GM23338 (cell line): Measurements from ENCODE around the gene STK16. TPM values are rescaled to one million over a fixed set of nuclear protein-coding genes. Genes with fewer than 3 reads are reported as not detected.

ENCODE experiments used
- ATAC-seq: fragments of 200-7000 bp; cut with Tn5 transposase; 3 replicates; pipeline ENCODE4 v1.9.1; 2020
- DNase-seq: peaks from one replicate; pipeline ENCODE4 v3.0.0-alpha.2; 2015; ENCODE audit warnings: low spot score
- H2AFZ ChIP-seq: fragments of 200-600 bp; sonication (generic); 2 replicates; pipeline ENCODE4 v1.8.0; 2016; ENCODE audit warnings: antibody characterized with exemption, mild to moderate bottlenecking, moderate library complexity
- H3F3A ChIP-seq: fragments of 200-600 bp; sonication (generic); replicated peaks from 2 replicates; pipeline ENCODE4 v1.8.0; 2017; ENCODE audit warnings: antibody characterized with exemption, mixed run types, low read depth
- H3K27ac ChIP-seq: fragments of 200-600 bp; sonication (generic); 2 replicates; pipeline ENCODE4 v1.6.1; 2016; ENCODE audit warnings: low read depth
- H3K27me3 ChIP-seq: fragments of 200-600 bp; sonication (generic); 2 replicates; pipeline ENCODE4 v1.8.0; 2016; ENCODE audit warnings: mild to moderate bottlenecking, mixed run types, moderate library complexity; ENCODE audit not compliant: insufficient read depth
- H3K36me3 ChIP-seq: fragments of 200-600 bp; sonication (generic); 2 replicates; pipeline ENCODE4 v1.8.0; 2016; ENCODE audit warnings: mild to moderate bottlenecking; ENCODE audit not compliant: insufficient read depth
- H3K4me1 ChIP-seq: fragments of 200-600 bp; sonication (generic); 2 replicates; pipeline ENCODE4 v1.8.0; 2016; ENCODE audit warnings: mild to moderate bottlenecking, moderate library complexity; ENCODE audit not compliant: insufficient read depth
- H3K4me2 ChIP-seq: fragments of 200-600 bp; sonication (generic); 2 replicates; pipeline ENCODE4 v1.7.1; 2017; ENCODE audit warnings: mixed run types
- H3K4me3 ChIP-seq: fragments of 200-600 bp; sonication (generic); 2 replicates; pipeline ENCODE4 v1.6.1; 2016; ENCODE audit warnings: mixed run types
- H3K79me2 ChIP-seq: fragments of 200-600 bp; sonication (generic); replicated peaks from 2 replicates; pipeline ENCODE4 v1.8.0; 2017; ENCODE audit warnings: mild to moderate bottlenecking; ENCODE audit not compliant: insufficient read depth
- H3K9me2 ChIP-seq: fragments of 200-600 bp; sonication (generic); 2 replicates; pipeline ENCODE4 v1.8.0; 2017; ENCODE audit not compliant: insufficient read depth
- H4K20me1 ChIP-seq: fragments of 200-600 bp; sonication (generic); replicated peaks from 2 replicates; pipeline ENCODE4 v1.8.0; 2017; ENCODE audit warnings: mild to moderate bottlenecking; ENCODE audit not compliant: insufficient read depth
- H3K27ac Mint-ChIP-seq: 2 replicates; pipeline ENCODE4 v1.8.0; 2020; ENCODE audit warnings: inconsistent platforms, mild to moderate bottlenecking, moderate library complexity, mixed read lengths
- H3K27me3 Mint-ChIP-seq: 3 replicates; pipeline ENCODE4 v1.8.0; 2022; ENCODE audit warnings: low read depth, mild to moderate bottlenecking, moderate library complexity, mixed read lengths, inconsistent platforms; ENCODE audit not compliant: insufficient read depth, poor library complexity
- H3K36me3 Mint-ChIP-seq: 3 replicates; pipeline ENCODE4 v1.8.0; 2021; ENCODE audit warnings: low read depth, mild to moderate bottlenecking, inconsistent platforms, moderate library complexity, mixed read lengths
- H3K4me1 Mint-ChIP-seq: 3 replicates; pipeline ENCODE4 v1.8.0; 2020; ENCODE audit warnings: mild to moderate bottlenecking, inconsistent platforms, mixed read lengths
- H3K4me3 Mint-ChIP-seq: 3 replicates; pipeline ENCODE4 v1.8.0; 2021; ENCODE audit warnings: moderate library complexity, mild to moderate bottlenecking, inconsistent platforms, mixed read lengths
- H3K9me3 Mint-ChIP-seq: 3 replicates; pipeline ENCODE4 v1.8.0; 2020; ENCODE audit warnings: moderate library complexity, mild to moderate bottlenecking, inconsistent platforms, mixed read lengths
- EZH2 ChIP-seq: fragments of 200-600 bp; sonication (generic); IDR thresholded peaks from one replicate; pipeline ENCODE4 v1.8.0; 2017; ENCODE audit warnings: antibody characterized with exemption, mild to moderate bottlenecking, low read depth; ENCODE audit not compliant: unreplicated experiment
- JUNB ChIP-seq: IDR thresholded peaks from one replicate; pipeline ENCODE4 v1.6.1; 2016; ENCODE audit warnings: antibody characterized with exemption; ENCODE audit not compliant: unreplicated experiment
- STAT1 ChIP-seq: IDR thresholded peaks from one replicate; pipeline ENCODE4 v1.6.1; 2016; ENCODE audit warnings: antibody characterized with exemption; ENCODE audit not compliant: unreplicated experiment
- polyA plus RNA-seq: library from polyadenylated mRNA; unstranded; fragments of >200 nt; fragmentation: Nextera tagmentation; extraction: Ambion mirVana; gene quantifications from 2 replicates; pipeline ENCODE4 v1.2.1, GENCODE V29; 2016
- total RNA-seq: library from RNA; depleted of rRNA; stranded (reverse); fragments of >200 nt; shearing (Covaris generic); gene quantifications from 2 replicates; pipeline ENCODE4 v1.2.3, GENCODE V29; 2014
- TF ChIP-seq, protein P1 (sequence below): IDR thresholded peaks from 2 replicates; pipeline ENCODE4 v1.6.1; 2016; ENCODE audit warnings: antibody characterized with exemption
- TF ChIP-seq, protein P2 (sequence below): IDR thresholded peaks from one replicate; pipeline ENCODE4 v1.6.1; 2018; ENCODE audit warnings: antibody characterized with exemption; ENCODE audit not compliant: unreplicated experiment

STK16 gene
- total and polyA plus RNA-seq, 2 experiments from 2014 or later = 3.1 to 17.0 TPM

DNA sequence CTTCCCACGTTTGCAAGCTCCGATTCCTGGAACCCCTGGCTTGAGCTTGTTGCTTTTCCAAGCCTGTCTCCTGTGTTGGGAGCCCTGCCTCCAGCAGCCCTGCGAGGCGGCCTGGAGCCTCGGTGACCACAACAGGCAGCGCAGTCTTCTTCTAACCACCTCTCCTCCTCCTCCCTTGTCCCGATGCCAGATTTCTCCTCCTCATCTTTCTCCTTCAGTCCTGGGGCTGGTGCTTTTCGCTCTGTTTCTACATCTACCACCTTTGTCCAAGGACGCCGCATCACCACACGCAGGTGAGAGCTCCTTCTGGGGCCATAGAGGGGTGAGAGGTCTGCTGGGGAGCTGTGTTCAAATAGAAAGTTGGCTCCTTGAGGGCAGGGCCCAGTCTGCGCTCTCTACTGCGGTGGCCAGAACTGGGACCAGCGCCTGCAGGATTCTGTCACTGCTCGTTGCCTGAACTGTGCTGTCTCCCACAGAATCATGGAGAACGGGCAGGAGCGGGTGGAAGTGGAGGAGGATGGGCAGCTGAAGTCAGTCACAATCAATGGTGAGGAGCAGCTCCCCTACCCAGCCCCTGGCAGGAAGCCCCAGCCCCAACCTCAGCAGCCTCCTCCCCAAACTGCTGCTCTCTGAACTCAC, 37.8 kb downstream of the STK16 start (continued):
- TF ChIP-seq, protein P1, sequence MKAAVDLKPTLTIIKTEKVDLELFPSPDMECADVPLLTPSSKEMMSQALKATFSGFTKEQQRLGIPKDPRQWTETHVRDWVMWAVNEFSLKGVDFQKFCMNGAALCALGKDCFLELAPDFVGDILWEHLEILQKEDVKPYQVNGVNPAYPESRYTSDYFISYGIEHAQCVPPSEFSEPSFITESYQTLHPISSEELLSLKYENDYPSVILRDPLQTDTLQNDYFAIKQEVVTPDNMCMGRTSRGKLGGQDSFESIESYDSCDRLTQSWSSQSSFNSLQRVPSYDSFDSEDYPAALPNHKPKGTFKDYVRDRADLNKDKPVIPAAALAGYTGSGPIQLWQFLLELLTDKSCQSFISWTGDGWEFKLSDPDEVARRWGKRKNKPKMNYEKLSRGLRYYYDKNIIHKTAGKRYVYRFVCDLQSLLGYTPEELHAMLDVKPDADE = no peak
- TF ChIP-seq, protein P2, sequence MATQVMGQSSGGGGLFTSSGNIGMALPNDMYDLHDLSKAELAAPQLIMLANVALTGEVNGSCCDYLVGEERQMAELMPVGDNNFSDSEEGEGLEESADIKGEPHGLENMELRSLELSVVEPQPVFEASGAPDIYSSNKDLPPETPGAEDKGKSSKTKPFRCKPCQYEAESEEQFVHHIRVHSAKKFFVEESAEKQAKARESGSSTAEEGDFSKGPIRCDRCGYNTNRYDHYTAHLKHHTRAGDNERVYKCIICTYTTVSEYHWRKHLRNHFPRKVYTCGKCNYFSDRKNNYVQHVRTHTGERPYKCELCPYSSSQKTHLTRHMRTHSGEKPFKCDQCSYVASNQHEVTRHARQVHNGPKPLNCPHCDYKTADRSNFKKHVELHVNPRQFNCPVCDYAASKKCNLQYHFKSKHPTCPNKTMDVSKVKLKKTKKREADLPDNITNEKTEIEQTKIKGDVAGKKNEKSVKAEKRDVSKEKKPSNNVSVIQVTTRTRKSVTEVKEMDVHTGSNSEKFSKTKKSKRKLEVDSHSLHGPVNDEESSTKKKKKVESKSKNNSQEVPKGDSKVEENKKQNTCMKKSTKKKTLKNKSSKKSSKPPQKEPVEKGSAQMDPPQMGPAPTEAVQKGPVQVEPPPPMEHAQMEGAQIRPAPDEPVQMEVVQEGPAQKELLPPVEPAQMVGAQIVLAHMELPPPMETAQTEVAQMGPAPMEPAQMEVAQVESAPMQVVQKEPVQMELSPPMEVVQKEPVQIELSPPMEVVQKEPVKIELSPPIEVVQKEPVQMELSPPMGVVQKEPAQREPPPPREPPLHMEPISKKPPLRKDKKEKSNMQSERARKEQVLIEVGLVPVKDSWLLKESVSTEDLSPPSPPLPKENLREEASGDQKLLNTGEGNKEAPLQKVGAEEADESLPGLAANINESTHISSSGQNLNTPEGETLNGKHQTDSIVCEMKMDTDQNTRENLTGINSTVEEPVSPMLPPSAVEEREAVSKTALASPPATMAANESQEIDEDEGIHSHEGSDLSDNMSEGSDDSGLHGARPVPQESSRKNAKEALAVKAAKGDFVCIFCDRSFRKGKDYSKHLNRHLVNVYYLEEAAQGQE = no peak

DNA sequence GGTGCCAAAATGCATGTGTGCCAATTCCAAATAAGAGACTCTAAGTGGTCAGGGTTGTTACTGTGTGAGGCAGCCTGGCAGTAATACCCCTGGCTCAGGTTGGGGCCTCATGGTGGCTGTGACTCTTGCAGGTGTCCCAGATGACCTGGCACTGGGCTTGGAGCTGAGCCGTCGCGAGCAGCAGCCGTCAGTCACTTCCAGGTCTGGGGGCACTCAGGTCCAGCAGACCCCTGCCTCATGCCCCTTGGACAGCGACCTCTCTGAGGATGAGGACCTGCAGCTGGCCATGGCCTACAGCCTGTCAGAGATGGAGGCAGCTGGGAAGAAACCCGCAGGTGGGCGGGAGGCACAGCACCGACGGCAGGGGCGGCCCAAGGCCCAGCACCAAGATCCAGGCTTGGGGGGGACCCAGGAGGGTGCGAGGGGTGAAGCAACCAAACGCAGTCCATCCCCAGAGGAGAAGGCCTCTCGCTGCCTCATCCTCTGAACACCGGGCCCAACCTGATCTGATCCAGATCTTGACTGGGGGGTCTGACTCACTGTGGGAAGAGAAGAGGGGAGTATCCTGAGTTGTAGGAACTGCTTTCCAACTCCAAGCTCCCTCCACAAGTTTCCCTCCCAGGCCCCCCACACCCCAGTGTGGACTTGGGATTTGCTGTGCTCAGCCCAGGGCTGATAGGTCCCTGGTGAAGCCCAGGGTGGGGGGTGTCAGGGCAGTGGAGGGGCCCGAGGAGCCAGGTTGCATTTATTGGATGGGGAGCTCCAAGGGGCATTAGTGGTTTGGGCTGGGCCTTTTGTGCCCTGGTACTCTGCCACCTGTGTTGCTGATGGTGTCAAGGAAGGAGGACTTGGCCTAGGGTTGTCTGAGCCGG, 39.5 kb downstream of the STK16 start:
- Mint-ChIP-seq H3K27ac (no peak overlapping the region), H3K36me3 (peaks cover 11% of the 10 kb centered on the region; the same call in 2 of the 3 replicates), H3K4me3 (no peak overlapping the region), H3K27me3 (peaks cover 1% of the 10 kb centered on the region), H3K9me3 (no peaks in the 10 kb centered on the region), H3K4me1 (peaks cover 20% of the 10 kb centered on the region)
- H3K79me2 ChIP-seq = no peaks in the 10 kb centered on the region
- DNase-seq (no peak), ATAC-seq (no peak)
- peaks cover 10% of the 10 kb centered on the region; the same call in 1 of the 2 replicates for H3K4me1 ChIP-seq
- H3F3A ChIP-seq = no peaks in the 10 kb centered on the region
- H2AFZ ChIP-seq = no peak overlapping the region
- no peak overlapping the region for H3K4me3 ChIP-seq
- no peak overlapping the region for H3K27ac ChIP-seq
- H4K20me1 ChIP-seq = no peaks in the 10 kb centered on the region; the same call in 1 of the 2 replicates
- TF ChIP-seq, protein P1 = no peak
- no peak for TF ChIP-seq EZH2
- TF ChIP-seq JUNB = no peak
- TF ChIP-seq STAT1 = no peak
- H3K9me2 ChIP-seq = no peaks in the 10 kb centered on the region
- no peaks in the 10 kb centered on the region for H3K27me3 ChIP-seq
- H3K36me3 ChIP-seq = no peaks in the 10 kb centered on the region; the same call in 1 of the 2 replicates
- no peak overlapping the region for H3K4me2 ChIP-seq
